ENCODE measurements around the gene THAP7. TPM values are rescaled to one million over a fixed set of nuclear protein-coding genes. Genes with fewer than 3 reads are reported as not detected.
A peak's percentile ranks its signal among the peaks of the same experiment; 100 is the strongest.

THAP7 gene
- total and polyA plus RNA-seq, 2 donors from 2014 or later = 25.5 to 44.1 TPM

GRCh38 chr22:21000987-21001600, 824 bp downstream of the THAP7 start:
- FAIRE-seq (no peak), DNase-seq (peak in 2 of 5 donors; percentile 29 to 35)
- Histone ChIP-seq H3K36me3 (ENCODE audit: control insufficient read depth in 2 of 3, insufficient read depth in 3 of 3, low read length in 3 of 3) (peaks cover 0 to 9% (median 5%) of the 10 kb centered on the region in 3 donors), H3K27me3 (ENCODE audit: control insufficient read depth, insufficient read depth, low read length) (no peaks in the 10 kb centered on the region), H3K9me3 (ENCODE audit: control insufficient read depth in 2 of 3, insufficient read depth in 1 of 3, low read length in 3 of 3) (no peaks in the 10 kb centered on the region), H3K4me3 (ENCODE audit: low read length in 3 of 3) (peak overlapping the region; percentile 38 to 91 (median 78)), H3K4me1 (ENCODE audit: control insufficient read depth in 2 of 3, insufficient read depth in 2 of 3, low read depth in 1 of 3, low read length in 3 of 3) (peaks cover 0 to 27% (median 4%) of the 10 kb centered on the region in 3 donors), H3K27ac (ENCODE audit: low read depth in 2 of 2, low read length in 2 of 2) (peak overlapping the region; percentile 95 to 99), H3K9ac (ENCODE audit: low read length in 3 of 3) (peak overlapping the region; percentile 1 to 95 (median 80))
- intact Hi-C loops (cut with DNase I) = no loop called here
- TF ChIP-seq, protein P1, sequence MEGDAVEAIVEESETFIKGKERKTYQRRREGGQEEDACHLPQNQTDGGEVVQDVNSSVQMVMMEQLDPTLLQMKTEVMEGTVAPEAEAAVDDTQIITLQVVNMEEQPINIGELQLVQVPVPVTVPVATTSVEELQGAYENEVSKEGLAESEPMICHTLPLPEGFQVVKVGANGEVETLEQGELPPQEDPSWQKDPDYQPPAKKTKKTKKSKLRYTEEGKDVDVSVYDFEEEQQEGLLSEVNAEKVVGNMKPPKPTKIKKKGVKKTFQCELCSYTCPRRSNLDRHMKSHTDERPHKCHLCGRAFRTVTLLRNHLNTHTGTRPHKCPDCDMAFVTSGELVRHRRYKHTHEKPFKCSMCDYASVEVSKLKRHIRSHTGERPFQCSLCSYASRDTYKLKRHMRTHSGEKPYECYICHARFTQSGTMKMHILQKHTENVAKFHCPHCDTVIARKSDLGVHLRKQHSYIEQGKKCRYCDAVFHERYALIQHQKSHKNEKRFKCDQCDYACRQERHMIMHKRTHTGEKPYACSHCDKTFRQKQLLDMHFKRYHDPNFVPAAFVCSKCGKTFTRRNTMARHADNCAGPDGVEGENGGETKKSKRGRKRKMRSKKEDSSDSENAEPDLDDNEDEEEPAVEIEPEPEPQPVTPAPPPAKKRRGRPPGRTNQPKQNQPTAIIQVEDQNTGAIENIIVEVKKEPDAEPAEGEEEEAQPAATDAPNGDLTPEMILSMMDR (IDR thresholded peaks at IDR 0.05; ENCODE audit: borderline replicate concordance, extremely low read depth, insufficient read depth) = no peak

DNA sequence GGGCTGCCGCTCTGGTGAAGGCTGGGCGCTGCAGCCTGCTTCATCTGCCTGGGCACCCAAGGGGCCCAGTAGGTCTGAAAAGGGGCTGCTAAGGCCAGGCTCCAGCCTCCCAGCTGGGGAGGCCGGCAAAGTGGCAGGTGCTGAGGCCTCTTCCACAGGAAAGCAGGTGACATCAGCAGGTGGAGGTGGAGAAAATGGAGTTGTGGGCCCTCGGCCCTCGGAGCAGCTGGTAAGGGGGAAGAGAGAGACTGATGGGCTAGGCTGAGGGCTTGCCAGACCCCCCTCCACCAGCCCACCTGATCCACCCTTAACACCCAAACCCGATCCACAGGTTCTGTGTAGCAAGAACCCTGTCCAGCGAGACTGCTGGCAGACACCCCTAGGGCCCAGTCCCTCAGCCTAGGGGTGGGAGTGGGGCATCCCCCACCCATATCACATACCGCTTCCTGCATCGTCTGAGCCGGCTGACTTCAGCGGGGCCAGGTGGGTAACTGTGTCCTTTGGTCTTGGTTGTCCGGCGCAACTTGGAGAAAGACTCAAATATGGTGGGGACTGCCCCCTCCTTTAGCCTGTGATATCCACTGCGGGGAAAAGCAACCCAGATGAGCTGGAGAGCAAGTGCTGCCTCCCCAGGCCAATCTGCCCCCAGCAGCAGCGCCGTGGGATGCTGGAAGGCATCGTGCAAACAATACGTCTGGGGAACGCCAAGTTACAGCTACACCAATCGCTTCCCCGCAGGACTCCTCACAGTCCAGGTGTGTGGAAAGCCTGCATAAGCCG, 1.5 kb downstream of the THAP7 start:
- Histone ChIP-seq H3K9me3 (ENCODE audit: control insufficient read depth in 2 of 3, insufficient read depth in 1 of 3, low read length in 3 of 3) (no peaks in the 10 kb centered on the region), H3K4me3 (ENCODE audit: low read length in 3 of 3) (peak overlapping the region; percentile 38 to 91 (median 78))
- peak in 2 of 5 donors; percentile 19 to 72 for DNase-seq

GRCh38 chr22:20999350-21000206, 2.3 kb downstream of the THAP7 start:
- no peaks in the 10 kb centered on the region for H3K27me3 ChIP-seq (ENCODE audit: control insufficient read depth, insufficient read depth, low read length)
- H3K9ac ChIP-seq (ENCODE audit: low read length in 3 of 3) = no peak overlapping the region
- H3K4me3 ChIP-seq (ENCODE audit: low read length in 3 of 3) = no peak overlapping the region
- no peak overlapping the region for H3K27ac ChIP-seq (ENCODE audit: low read depth in 2 of 2, low read length in 2 of 2)
- H3K36me3 ChIP-seq (ENCODE audit: control insufficient read depth in 2 of 3, insufficient read depth in 3 of 3, low read length in 3 of 3) = peaks cover 0 to 9% (median 5%) of the 10 kb centered on the region in 3 donors
- TF ChIP-seq, protein P1 (IDR thresholded peaks at IDR 0.05; ENCODE audit: borderline replicate concordance, extremely low read depth, insufficient read depth) = no peak
- H3K4me1 ChIP-seq (ENCODE audit: control insufficient read depth in 2 of 3, insufficient read depth in 2 of 3, low read depth in 1 of 3, low read length in 3 of 3) = peaks cover 0 to 27% (median 4%) of the 10 kb centered on the region in 3 donors
- intact Hi-C loops (cut with DNase I) = no loop called here
- FAIRE-seq = no peak
- H3K9me3 ChIP-seq (ENCODE audit: control insufficient read depth in 2 of 3, insufficient read depth in 1 of 3, low read length in 3 of 3) = no peaks in the 10 kb centered on the region
- peak in 2 of 5 donors; percentile 10 to 80 for DNase-seq

More for the DNA sequence above, 1.5 kb downstream of the THAP7 start:
- Histone ChIP-seq H3K27ac (ENCODE audit: low read depth in 2 of 2, low read length in 2 of 2) (peak overlapping the region in 1 of 2 donors; percentile 95), H3K36me3 (ENCODE audit: control insufficient read depth in 2 of 3, insufficient read depth in 3 of 3, low read length in 3 of 3) (peaks cover 0 to 9% (median 5%) of the 10 kb centered on the region in 3 donors), H3K27me3 (ENCODE audit: control insufficient read depth, insufficient read depth, low read length) (no peaks in the 10 kb centered on the region), H3K9ac (ENCODE audit: low read length in 3 of 3) (peak overlapping the region; percentile 1 to 95 (median 18)), H3K4me1 (ENCODE audit: control insufficient read depth in 2 of 3, insufficient read depth in 2 of 3, low read depth in 1 of 3, low read length in 3 of 3) (peaks cover 0 to 27% (median 4%) of the 10 kb centered on the region in 3 donors)
- no peak for FAIRE-seq
- TF ChIP-seq, protein P1 (IDR thresholded peaks at IDR 0.05; ENCODE audit: borderline replicate concordance, extremely low read depth, insufficient read depth) = no peak
- intact Hi-C loops (cut with DNase I) = no loop called here
